ENCODE measurements around the gene DCUN1D2.
"Not testable (repeated sequence)": the region's sequence is repeated elsewhere in the genome, so short reads cannot be mapped to it uniquely, and the experiment has no call there.

The DCUN1D2 gene

GRCh38 chr13:113489549-113490495, 689 bp downstream of the DCUN1D2 start:
- peak; percentile 32 for DNase-seq

GRCh38 chr13:113489171-113489548, 1.4 kb downstream of the DCUN1D2 start:
- no peak for DNase-seq

DNA sequence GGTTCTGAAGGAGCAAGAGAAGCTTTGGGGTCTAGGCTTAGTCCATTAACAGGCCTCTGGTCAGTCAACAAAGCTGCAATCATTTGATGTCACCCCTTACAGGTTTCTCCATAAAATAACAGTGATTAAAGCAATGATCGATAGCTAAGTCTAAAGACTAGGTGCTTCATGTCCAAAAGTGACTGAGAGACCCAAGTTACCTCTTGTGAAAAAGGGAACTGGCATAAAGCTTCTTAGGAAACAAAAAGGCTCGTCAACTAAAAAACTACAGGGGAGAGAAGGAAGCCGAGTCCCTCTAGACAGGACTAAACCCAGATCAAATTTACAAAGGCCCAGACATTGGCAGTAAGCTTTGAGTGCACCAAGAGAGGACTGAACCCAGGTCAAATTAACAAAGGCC, 2.2 kb downstream of the DCUN1D2 start:
- no peak for DNase-seq

DNA sequence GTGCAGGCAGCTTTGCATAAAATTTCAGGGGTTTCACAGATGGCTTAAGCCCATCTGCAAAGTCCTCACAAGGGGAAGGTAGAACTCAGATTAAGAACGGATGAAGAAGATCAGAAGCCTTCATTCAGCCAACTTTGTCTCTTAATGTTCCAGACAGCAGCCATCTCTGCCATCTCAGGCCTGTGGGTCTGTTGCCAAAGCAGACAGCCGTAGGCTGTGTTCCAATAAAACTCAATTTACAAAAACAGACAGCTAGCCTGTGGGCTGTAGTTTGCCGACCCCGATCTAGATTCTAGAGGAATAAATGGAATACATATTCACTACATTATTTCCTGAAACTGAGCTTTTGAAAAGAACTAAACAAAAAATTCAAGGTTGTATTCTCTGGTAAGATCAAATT, 3.8 kb downstream of the DCUN1D2 start:
- no peak for DNase-seq

DNA sequence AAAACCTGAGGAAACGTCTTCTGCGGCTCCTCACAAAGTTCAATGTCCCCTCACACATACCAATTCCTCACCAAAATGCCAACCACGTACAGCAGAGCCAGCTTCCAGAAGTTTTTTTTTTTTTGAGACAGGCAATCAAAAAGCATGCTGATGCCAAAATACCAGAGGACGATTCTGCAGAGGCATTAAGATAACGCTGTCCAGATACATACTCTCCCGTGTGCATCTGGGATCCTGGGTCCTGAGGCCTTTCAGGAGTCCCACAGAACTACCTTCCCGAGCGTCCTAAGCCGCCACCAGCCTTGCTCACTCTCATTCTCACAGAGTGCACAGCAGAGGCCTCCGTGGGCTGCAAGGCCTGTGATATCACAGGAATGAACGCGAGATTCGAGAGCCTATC, 5.0 kb downstream of the DCUN1D2 start:
- no peak for DNase-seq

GRCh38 chr13:113483504-113484293, 6.8 kb downstream of the DCUN1D2 start:
- DNase-seq = no peak

DNA sequence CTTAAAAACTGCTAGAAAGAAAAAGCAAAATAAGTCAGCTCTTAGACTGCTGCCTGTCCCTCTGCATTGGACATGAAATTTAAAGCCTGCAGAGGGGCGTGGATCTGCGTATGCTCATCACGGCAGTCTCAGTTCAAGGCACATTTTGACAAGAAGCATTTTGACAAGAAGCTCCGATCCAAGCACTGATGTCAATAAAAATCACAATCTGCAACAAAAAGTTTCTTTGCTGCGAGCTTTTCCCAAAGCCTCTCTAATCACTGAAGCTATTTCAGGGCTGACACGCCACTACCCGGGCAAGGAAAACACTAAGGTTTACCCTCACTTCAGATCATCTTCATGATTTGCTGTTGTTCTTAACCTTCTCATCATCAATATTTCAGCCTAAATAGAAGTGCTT, 7.4 kb downstream of the DCUN1D2 start:
- no peak for DNase-seq

GRCh38 chr13:113479179-113479578, 11.3 kb downstream of the DCUN1D2 start:
- DNase-seq = no peak

DNA sequence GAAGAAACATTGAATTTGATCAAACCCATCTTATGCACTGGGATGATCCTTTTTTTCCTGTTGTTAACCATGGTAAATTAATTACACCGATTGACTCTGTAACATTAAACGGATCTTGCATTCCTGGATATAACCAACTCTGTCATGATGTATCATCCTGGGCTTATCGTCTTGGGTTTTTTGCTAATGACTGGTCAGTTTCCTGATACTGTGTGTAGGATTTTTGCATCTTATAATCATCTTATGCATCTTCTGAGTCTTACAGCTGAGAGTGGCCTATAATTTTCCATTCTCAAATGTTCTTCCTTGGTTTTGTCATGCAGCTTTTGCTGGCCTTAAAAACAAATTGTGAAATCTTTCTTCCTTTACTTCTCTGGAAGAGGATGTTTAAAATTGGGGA, 12.8 kb downstream of the DCUN1D2 start:
- no peak for DNase-seq

DNA sequence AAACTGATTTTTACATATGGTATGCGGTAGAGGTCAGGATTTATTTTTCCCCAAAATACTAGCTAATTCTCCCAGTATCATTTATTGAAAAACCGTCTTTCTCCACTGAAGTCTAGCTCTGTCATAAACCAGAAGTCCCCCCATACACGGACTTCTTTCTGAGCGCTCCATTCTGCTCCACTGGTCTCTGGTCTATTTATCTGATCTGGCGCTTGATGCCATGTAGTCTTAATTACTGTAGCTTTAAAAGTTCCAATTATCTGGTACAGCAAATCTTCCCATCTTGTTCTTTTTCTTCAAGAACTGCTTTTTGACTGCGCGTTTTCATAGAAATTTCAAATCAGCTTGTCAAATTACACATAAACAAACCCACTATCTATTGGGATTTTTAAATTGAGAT, 13.7 kb downstream of the DCUN1D2 start:
- DNase-seq = no peak

DNA sequence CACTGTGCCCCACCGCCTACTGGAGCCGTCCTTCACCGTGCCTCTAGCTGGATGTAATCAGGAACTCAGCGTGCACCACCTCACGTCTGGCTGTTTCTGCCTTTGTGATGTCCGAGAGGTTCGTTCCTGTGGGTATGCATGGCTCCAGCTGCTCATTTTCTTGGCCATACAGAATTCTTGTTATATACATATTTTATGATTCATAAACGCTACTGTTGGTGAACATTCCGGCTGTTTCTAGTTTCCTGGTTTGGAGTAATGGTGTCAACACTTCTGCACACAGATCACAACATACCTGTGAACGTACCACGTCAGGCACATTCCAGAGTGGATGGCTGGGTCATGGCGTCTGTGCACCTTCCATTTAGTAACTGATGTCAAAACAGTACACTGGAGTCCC, 14.6 kb downstream of the DCUN1D2 start:
- no peak for DNase-seq

DNA sequence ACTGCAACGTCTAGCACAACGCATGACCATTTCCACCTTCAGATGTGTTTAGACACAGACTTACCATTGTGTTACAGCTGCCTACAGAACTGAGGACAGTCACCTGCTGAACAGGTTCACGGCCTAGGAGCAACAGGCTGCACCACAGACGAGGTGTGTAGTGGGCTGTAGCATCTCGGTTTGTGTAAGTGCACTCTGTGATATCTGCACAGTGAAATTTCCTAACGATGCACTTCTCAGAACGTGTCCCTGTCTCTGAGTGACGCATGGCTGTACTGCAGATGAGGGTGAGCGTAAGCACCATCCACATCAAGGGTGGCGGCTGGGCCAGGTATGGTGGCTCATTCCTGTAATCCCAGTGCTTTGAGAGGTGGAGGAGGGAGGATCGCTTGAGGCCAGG, 15.2 kb downstream of the DCUN1D2 start:
- DNase-seq = no peak

DNA sequence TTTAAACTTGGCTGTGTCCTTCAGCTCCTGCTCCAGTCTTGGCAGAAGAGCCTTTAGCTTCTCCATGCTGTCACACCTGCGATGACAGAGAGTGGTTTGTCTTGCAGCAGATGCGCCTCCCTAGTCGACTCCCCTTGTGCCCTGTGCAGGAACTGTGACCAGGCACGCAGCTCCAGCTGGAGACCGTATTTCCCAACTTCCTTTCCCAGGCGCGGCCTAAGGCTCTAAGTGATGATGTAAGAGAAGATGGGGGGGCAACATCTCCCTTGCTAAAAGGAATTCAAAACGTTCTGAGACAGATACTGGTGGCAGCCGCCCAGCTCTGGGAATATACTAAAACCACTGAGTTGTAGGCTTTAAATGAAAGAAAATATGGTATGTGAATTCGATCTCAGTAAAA, 16.3 kb downstream of the DCUN1D2 start:
- DNase-seq = no peak

- DNase-seq = no peak
Observed at GRCh38 chr13:113472355-113473025, 18.0 kb downstream of the DCUN1D2 start.

DNA sequence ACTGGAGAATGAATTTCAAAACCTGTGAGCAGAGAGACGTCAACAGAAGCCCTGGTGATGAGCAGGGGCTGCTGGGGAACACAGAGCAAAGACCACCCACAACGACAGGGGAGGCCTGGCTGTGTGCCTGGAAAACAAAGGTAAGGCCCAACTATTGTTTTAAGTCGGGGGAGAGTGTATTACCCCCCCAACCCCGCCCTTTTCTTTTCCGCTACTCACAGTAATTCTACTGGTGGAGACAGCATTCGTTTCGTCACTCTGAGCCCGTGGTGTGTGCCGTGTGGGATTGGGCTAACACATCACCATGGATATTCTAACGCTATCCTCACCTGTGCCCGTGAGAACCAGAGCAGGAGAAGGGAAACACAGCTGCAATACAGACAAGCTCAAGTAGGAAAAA, 18.7 kb downstream of the DCUN1D2 start:
- DNase-seq = no peak

DNA sequence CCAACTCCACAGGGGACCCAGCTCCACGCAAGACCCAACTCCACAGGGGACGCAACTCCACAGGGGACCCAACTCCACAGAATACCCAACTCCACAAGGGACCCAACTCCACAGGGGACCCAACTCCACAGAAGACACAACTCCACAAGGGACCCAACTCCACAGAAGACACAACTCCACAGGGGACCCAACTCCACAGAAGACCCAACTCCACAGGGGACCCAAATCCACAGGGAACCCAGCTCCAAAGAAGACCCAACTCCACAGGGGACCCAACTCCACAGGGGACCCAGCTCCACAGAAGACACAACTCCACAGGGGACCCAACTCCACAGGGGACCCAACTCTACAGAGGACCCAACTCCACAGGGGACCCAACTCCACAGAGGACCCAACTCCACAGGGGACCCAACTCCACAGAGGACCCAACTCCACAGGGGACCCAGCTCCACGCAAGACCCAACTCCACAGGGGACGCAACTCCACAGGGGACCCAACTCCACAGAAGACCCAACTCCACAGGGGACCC, 19.8 kb downstream of the DCUN1D2 start:
- DNase-seq = not testable (repeated sequence)

GRCh38 chr13:113470073-113470472, 20.4 kb downstream of the DCUN1D2 start:
- no peak for DNase-seq

DNA sequence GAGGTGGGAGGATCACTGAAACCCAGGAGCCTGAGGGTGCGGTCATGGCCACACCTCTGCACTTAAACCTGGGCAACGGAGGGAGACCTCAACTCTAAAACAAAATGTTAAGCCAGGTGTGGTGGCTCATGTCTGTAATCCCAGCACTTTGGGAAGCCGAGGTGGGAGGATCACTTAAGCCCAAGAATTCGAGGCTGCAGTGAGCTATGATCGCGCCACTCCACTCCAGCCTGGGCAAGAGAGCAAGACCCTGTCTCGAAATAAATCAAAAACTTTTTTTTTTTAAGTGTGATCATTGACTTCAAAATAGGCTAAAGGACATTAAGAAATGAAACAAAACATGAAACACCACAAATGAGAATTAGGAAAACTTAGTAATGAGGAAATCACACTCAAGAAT, 20.9 kb downstream of the DCUN1D2 start:
- no peak for DNase-seq

- DNase-seq = no peak
Observed at GRCh38 chr13:113468472-113469201, 21.9 kb downstream of the DCUN1D2 start.

DNA sequence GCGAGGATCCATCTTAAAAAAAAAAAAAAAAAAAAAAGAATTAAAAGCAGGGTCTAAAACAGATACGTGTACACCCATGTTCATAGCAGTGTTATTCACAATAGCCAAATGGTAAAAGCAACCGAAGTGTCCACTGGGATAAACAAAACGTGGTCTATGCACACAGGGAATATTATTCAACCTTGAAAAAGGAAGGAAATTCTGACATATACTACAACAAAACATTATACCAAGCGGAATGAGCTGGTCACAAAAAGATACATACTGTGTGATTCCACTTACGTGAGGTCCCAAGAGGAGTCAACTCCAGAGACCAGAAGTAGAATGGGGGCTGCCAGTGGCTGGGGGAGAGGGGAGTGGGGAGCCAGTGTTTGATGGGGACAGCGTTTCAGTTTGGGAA, 22.5 kb downstream of the DCUN1D2 start:
- DNase-seq = no peak

DNA sequence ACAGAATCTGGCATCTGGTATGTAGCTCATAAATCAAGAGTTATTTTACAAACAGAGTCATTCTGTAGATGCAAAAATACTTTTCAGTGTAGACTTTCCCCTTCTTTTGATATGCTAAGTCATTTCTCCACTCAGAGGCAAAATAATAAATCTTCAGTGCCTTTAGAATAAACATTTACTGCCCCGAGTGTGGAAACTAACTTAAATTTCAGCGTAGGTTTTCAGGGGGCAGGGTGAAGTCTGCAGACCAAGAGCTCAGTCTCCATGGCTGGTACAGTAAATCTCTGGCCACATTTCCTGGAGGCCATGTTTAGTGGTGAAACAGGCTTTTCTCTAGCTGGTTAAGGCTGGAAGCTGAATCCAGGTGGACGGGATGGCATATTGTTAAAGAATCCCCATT, 24.1 kb downstream of the DCUN1D2 start:
- no peak for DNase-seq

DNA sequence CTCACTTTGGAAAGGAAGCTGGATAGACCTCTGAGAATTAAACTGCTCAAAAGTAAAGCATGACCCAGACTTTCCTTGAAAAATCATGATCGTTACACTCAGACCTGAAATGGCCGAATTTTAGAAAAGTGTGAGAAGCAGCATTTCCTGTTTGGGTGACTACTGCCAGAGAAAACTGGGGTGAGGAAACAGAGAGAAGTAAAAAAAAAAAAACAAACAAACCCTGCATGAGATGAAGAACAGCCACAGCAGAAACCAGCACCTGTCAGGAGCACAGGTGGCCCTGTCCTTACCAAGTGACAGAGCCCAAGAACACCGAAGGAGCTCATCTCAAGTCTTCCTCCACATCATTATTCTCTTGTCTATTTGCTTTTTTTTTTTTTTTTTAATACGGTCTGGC, 25.2 kb downstream of the DCUN1D2 start:
- no peak for DNase-seq

DNA sequence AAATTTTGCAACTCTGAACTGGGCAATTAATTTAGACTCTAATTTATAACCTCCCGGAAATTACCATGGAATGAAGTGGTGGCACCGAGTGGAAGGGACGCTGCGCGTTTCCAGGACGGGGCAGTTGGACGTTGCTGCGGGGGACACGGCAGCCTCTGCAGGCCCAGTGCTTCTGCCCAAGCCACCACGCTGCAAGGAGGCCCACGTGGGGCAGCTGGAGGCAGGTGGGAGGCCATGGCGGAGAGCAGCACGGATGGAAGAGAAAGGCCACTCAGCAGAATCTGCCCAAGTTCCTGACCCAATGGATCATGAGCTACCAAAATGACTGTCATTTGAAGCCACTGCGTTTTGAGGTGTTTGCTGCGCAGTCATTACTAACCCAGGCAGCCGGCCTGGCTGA, 26.0 kb downstream of the DCUN1D2 start:
- no peak for DNase-seq
